Caco-2 (cell line): Measurements from ENCODE around the gene PSRC1. TPM values are rescaled to one million over a fixed set of nuclear protein-coding genes. Genes with fewer than 3 reads are reported as not detected.

ENCODE experiments used
- BruUV-seq: library from RNA; stranded (reverse); fragments of 400-500 nt; replicated peaks from 2 replicates; lab custom pipeline; 2021; lab: Mats Ljungman, UMichigan
- CTCF ChIA-PET: fragments of 300-600 bp; sonication (Branson Sonifier 250); formaldehyde crosslinking; loops from one replicate; lab custom pipeline; 2022; ENCODE audit warnings: antibody characterized with exemption; lab: Charles Lee
- POLR2A ChIA-PET: fragments of 300-600 bp; sonication (Branson Sonifier 250); formaldehyde crosslinking; loops from one replicate; lab custom pipeline; 2022; ENCODE audit warnings: antibody characterized with exemption; lab: Charles Lee
- DNase-seq, 2 experiments: peaks; one replicate each; pipeline versions ENCODE4 v3.0.0 to v3.0.0-alpha.2; 2020 to 2022
- H3K27me3 ChIP-seq: replicated peaks from 2 replicates; pipeline ENCODE4 v1.6.0; 2011; ENCODE audit warnings: low read length; ENCODE audit not compliant: control insufficient read depth, insufficient read depth
- H3K36me3 ChIP-seq: 2 replicates; pipeline ENCODE4 v1.5.1; 2011; ENCODE audit warnings: low read length; ENCODE audit not compliant: control insufficient read depth, insufficient read depth
- H3K4me1 ChIP-seq: fragments of 250-450 bp; sonication (Bioruptor Pico); 2 replicates; pipeline ENCODE4 v1.5.1; 2020; ENCODE audit warnings: mild to moderate bottlenecking
- H3K4me3 ChIP-seq: 2 replicates; pipeline ENCODE4 v1.5.1; 2011; ENCODE audit warnings: low read depth, mild to moderate bottlenecking, control low read depth, low read length
- H3K9me3 ChIP-seq: fragments of 250-450 bp; sonication (Bioruptor Pico); 2 replicates; pipeline ENCODE4 v1.5.1; 2020; ENCODE audit warnings: mild to moderate bottlenecking, moderate library complexity
- H3K27ac Mint-ChIP-seq: one replicate; pipeline ENCODE4 v1.8.0; 2022; ENCODE audit warnings: mixed read lengths; ENCODE audit not compliant: unreplicated experiment
- H3K27me3 Mint-ChIP-seq: one replicate; pipeline ENCODE4 v1.8.0; 2022; ENCODE audit warnings: mixed read lengths; ENCODE audit not compliant: insufficient read depth, unreplicated experiment
- H3K36me3 Mint-ChIP-seq: one replicate; pipeline ENCODE4 v1.8.0; 2022; ENCODE audit warnings: mild to moderate bottlenecking, mixed read lengths; ENCODE audit not compliant: insufficient read depth, unreplicated experiment
- H3K4me1 Mint-ChIP-seq: one replicate; pipeline ENCODE4 v1.8.0; 2022; ENCODE audit warnings: low read depth, mixed read lengths; ENCODE audit not compliant: unreplicated experiment
- H3K4me3 Mint-ChIP-seq: one replicate; pipeline ENCODE4 v1.8.0; 2022; ENCODE audit warnings: mild to moderate bottlenecking, moderate library complexity, mixed read lengths; ENCODE audit not compliant: unreplicated experiment
- H3K9me3 Mint-ChIP-seq: one replicate; pipeline ENCODE4 v1.8.0; 2022; ENCODE audit warnings: mixed read lengths; ENCODE audit not compliant: unreplicated experiment
- CTCF ChIP-seq, 2 experiments: fragments of 200-600 bp in 1 of 2; IDR thresholded peaks; 1 replicate in 1 of 2; 2 replicates in 1 of 2; pipeline versions ENCODE4 v1.5.1 to v1.8.0; 2011 to 2022; ENCODE audit warnings: antibody characterized with exemption in 1 of 2, control low read depth in 1 of 2, inconsistent platforms in 1 of 2, low read depth in 1 of 2, low read length in 1 of 2, mild to moderate bottlenecking in 1 of 2, moderate library complexity in 1 of 2; ENCODE audit not compliant: insufficient read depth in 1 of 2, severe bottlenecking in 1 of 2, unreplicated experiment in 1 of 2
- intact Hi-C: fragments of 100-400 bp; cut with micrococcal nuclease; formaldehyde crosslinking; loops from one replicate; pipeline ENCODE4 v1.10.0; 2022; ENCODE audit not compliant: unreplicated experiment
- total RNA-seq: library from RNA; stranded (reverse); gene quantifications from 2 replicates; pipeline ENCODE4 v1.2.3, GENCODE V29; 2022

Gene PSRC1
- total RNA-seq, 1 experiment from 2014 or later, result 24.9 TPM

DNA sequence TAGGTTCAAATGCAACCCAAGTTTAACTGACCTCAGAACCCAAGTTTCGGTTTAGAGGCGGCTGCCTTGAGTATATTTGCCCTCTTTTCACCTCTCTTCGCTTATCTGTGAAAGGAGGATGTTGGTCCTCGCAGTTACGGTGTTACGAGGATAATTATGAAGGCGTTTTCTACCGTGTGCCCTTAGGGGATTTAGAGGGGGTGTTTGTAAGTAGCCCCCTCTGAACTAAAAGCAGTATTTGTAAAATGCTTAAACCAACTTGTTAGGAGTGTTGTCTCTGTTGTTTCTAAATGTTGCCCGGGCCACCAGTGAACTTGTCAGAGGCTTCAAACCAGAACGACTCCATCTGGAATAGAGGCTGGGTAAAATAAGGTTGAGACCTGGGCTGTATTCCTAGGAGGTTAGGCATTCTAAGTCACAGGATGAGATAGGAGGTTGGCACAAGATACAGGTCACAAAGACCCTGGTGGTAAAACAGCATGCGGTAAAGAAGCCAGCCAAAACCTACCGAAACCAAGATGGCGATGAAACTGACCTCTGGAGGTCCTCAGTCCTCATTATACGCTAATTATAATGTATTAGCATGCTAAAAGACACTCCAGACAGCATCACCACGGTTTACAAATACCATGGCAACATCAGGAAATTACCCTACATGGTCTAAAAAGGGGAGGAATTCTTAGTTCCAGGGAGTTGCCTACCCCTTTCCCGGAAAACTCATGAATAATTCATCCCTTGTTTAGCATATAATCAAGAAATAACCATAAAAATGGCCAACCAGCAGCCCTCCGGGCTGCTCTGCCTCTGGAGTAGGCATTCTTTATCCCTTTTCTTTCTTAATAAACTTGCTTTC, 1.0 kb upstream of the PSRC1 start:
- intact Hi-C loops, result loop anchor here (1.0 kb wide), 1 partner anchor 10 kb away; no protein-coding TSS in a partner anchor
- H3K4me1 ChIP-seq, result peaks cover 5% of the 10 kb centered on the region; the same call in 1 of the 2 replicates
- TF ChIP-seq CTCF (IDR thresholded peaks at IDR 0.05; ENCODE audit: insufficient read depth in 1 of 2, low read depth in 1 of 2, low read length in 1 of 2, severe bottlenecking in 1 of 2, unreplicated experiment in 1 of 2), result no peak
- Mint-ChIP-seq H3K27me3 (no peaks in the 10 kb centered on the region), H3K9me3 (no peaks in the 10 kb centered on the region), H3K4me1 (no peaks in the 10 kb centered on the region), H3K27ac (peak overlapping the region; percentile 84), H3K4me3 (peak overlapping the region; percentile 93), H3K36me3 (no peaks in the 10 kb centered on the region)
- ChIA-PET CTCF (interaction anchor here (1.0 kb wide), 1 partner anchor 184 kb away, joined by 3 read pairs; no protein-coding TSS in a partner anchor), POLR2A (no interaction called here)
- no peaks in the 10 kb centered on the region for H3K9me3 ChIP-seq
- BruUV-seq, result no TSS peak
- H3K27me3 ChIP-seq, result no peaks in the 10 kb centered on the region
- H3K4me3 ChIP-seq, result peak overlapping the region; percentile 61
- no peaks in the 10 kb centered on the region for H3K36me3 ChIP-seq
- no peak for DNase-seq

GRCh38 chr1:109282497-109282951, 421 bp downstream of the PSRC1 start:
- CTCF ChIA-PET, result interaction anchor here (1.0 to 1.3 kb wide), 2 partner anchors 89 to 115 kb away, joined by 3 to 8 read pairs; partner anchors contain the start of gene SORT1
- peaks cover 9% of the 10 kb centered on the region for H3K4me1 ChIP-seq
- BruUV-seq, result no TSS peak

More at GRCh38 chr1:109282497-109282951, 421 bp downstream of the PSRC1 start:
- Histone ChIP-seq H3K27me3 (no peaks in the 10 kb centered on the region), H3K9me3 (no peaks in the 10 kb centered on the region), H3K4me3 (peak overlapping the region; percentile 61), H3K36me3 (no peaks in the 10 kb centered on the region)
- peak overlapping the region; percentile 84 for H3K27ac Mint-ChIP-seq
- H3K36me3 Mint-ChIP-seq, result no peaks in the 10 kb centered on the region
- H3K9me3 Mint-ChIP-seq, result no peaks in the 10 kb centered on the region
- H3K4me3 Mint-ChIP-seq, result peak overlapping the region; percentile 93
- POLR2A ChIA-PET, result interaction anchor here (0.6 to 1.0 kb wide), 3 partner anchors 15 to 266 kb away, joined by 4 to 13 read pairs (median 4); partner anchors contain the start of genes GNAI3 and SORT1
- intact Hi-C loops, result no loop called here
- DNase-seq, result no peak
- no peaks in the 10 kb centered on the region for H3K27me3 Mint-ChIP-seq
- H3K4me1 Mint-ChIP-seq, result no peaks in the 10 kb centered on the region
- no peak for TF ChIP-seq CTCF (IDR thresholded peaks at IDR 0.05; ENCODE audit: insufficient read depth in 1 of 2, low read depth in 1 of 2, low read length in 1 of 2, severe bottlenecking in 1 of 2, unreplicated experiment in 1 of 2)
